ENCODE data around the gene SEPTIN14. TPM values are rescaled to one million over a fixed set of nuclear protein-coding genes. Genes with fewer than 3 reads are reported as not detected.
"Not testable (repeated sequence)": the region's sequence is repeated elsewhere in the genome, so short reads cannot be mapped to it uniquely, and the experiment has no call there.

Gene SEPTIN14
- total and polyA plus RNA-seq, 4 experiments from 2014 or later, result not detected

DNA sequence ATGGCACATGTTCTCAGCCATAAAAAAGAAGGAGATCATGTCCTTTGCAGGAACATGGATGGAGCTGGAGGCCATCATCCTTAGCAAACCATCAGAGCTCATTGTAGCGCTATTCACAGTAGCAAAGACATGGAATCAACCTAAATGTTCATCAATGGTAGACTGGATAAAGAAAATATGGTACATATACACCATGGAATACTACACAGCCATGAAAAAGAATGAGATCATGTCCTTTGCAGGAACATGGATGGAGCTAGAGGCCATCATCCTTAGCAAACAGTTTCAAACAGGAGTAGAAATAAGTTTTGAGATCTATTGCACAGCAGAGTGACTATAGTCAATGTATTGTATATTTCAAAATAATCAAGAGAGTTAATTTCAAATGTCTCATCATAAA is 17.4 kb downstream of the SEPTIN14 start:
- CTCF ChIA-PET (ENCODE audit: partially characterized antibody); POLR2A ChIA-PET (ENCODE audit: partially characterized antibody); H3K27me3 Mint-ChIP-seq; H3K9me3 ChIP-seq (ENCODE audit: control insufficient read depth in 1 of 2, low read length in 2 of 2); H3K27ac Mint-ChIP-seq; intact Hi-C loops (cut with micrococcal nuclease); H3K27me3 ChIP-seq (ENCODE audit: insufficient read depth, low read length); H3K27ac ChIP-seq (ENCODE audit: low read depth, low read length); H3K9me3 Mint-ChIP-seq; DNase-seq; H3K4me1 Mint-ChIP-seq; H3K36me3 Mint-ChIP-seq; H3K36me3 ChIP-seq (ENCODE audit: insufficient read depth, low read length); H3K4me1 ChIP-seq (ENCODE audit: insufficient read depth, low read length); H3K4me3 Mint-ChIP-seq; H3K4me3 ChIP-seq (ENCODE audit: low read length in 2 of 2): not testable (repeated sequence)

GRCh38 chr7:55838595-55838994 is 24.0 kb downstream of the SEPTIN14 start:
- no peak overlapping the region for H3K27ac Mint-ChIP-seq
- no peak for DNase-seq
- H3K4me1 ChIP-seq (ENCODE audit: insufficient read depth, low read length), result no peaks in the 10 kb centered on the region
- H3K9me3 Mint-ChIP-seq, result peaks cover 0 to 2% (median 0%) of the 10 kb centered on the region in 8 donors
- no peaks in the 10 kb centered on the region for H3K9me3 ChIP-seq (ENCODE audit: control insufficient read depth in 1 of 2, low read length in 2 of 2)
- POLR2A ChIA-PET (ENCODE audit: partially characterized antibody), result interaction anchor here (0.7 kb wide), 1 partner anchor 21 kb away, joined by 3 read pairs; no protein-coding TSS in a partner anchor
- no peak overlapping the region for H3K27ac ChIP-seq (ENCODE audit: low read depth, low read length)
- H3K36me3 Mint-ChIP-seq, result no peaks in the 10 kb centered on the region
- peaks cover 0 to 5% of the 10 kb centered on the region in 2 donors for H3K27me3 Mint-ChIP-seq
- no peaks in the 10 kb centered on the region for H3K4me1 Mint-ChIP-seq
- H3K36me3 ChIP-seq (ENCODE audit: insufficient read depth, low read length), result no peaks in the 10 kb centered on the region
- CTCF ChIA-PET (ENCODE audit: partially characterized antibody), result no interaction called here
- intact Hi-C loops (cut with micrococcal nuclease), result no loop called here
- H3K4me3 ChIP-seq (ENCODE audit: low read length in 2 of 2), result no peak overlapping the region
- H3K4me3 Mint-ChIP-seq, result no peak overlapping the region
- H3K27me3 ChIP-seq (ENCODE audit: insufficient read depth, low read length), result no peaks in the 10 kb centered on the region

- CTCF ChIA-PET (ENCODE audit: partially characterized antibody), result interaction anchor here (0.6 kb wide), 1 partner anchor 311 kb away, joined by 3 read pairs; no protein-coding TSS in a partner anchor
- Mint-ChIP-seq H3K9me3 (peaks cover 0 to 62% (median 45%) of the 10 kb centered on the region in 8 donors), H3K27ac (no peak overlapping the region), H3K27me3 (peaks cover 0 to 3% of the 10 kb centered on the region in 2 donors), H3K36me3 (no peaks in the 10 kb centered on the region), H3K4me3 (no peak overlapping the region), H3K4me1 (no peaks in the 10 kb centered on the region)
- Histone ChIP-seq H3K27ac (ENCODE audit: low read depth, low read length) (no peak overlapping the region), H3K4me3 (ENCODE audit: low read length in 2 of 2) (no peak overlapping the region), H3K27me3 (ENCODE audit: insufficient read depth, low read length) (no peaks in the 10 kb centered on the region), H3K36me3 (ENCODE audit: insufficient read depth, low read length) (no peaks in the 10 kb centered on the region), H3K4me1 (ENCODE audit: insufficient read depth, low read length) (no peaks in the 10 kb centered on the region), H3K9me3 (ENCODE audit: control insufficient read depth in 1 of 2, low read length in 2 of 2) (no peaks in the 10 kb centered on the region)
- intact Hi-C loops (cut with micrococcal nuclease), result no loop called here
- DNase-seq, result no peak
- POLR2A ChIA-PET (ENCODE audit: partially characterized antibody), result no interaction called here
Measured at GRCh38 chr7:55827577-55827976, 35.0 kb downstream of the SEPTIN14 start.

- no peaks in the 10 kb centered on the region for H3K27me3 ChIP-seq (ENCODE audit: insufficient read depth, low read length)
- Mint-ChIP-seq H3K27me3 (peaks cover 5 to 9% of the 10 kb centered on the region in 2 donors), H3K27ac (no peak overlapping the region), H3K4me1 (no peaks in the 10 kb centered on the region), H3K36me3 (no peaks in the 10 kb centered on the region), H3K9me3 (peaks cover 0 to 27% (median 15%) of the 10 kb centered on the region in 8 donors), H3K4me3 (no peak overlapping the region)
- POLR2A ChIA-PET (ENCODE audit: partially characterized antibody), result no interaction called here
- DNase-seq, result no peak
- H3K27ac ChIP-seq (ENCODE audit: low read depth, low read length), result no peak overlapping the region
- intact Hi-C loops (cut with micrococcal nuclease), result no loop called here
- no peaks in the 10 kb centered on the region for H3K4me1 ChIP-seq (ENCODE audit: insufficient read depth, low read length)
- no peaks in the 10 kb centered on the region for H3K36me3 ChIP-seq (ENCODE audit: insufficient read depth, low read length)
- CTCF ChIA-PET (ENCODE audit: partially characterized antibody), result no interaction called here
- H3K9me3 ChIP-seq (ENCODE audit: control insufficient read depth in 1 of 2, low read length in 2 of 2), result no peaks in the 10 kb centered on the region
- no peak overlapping the region for H3K4me3 ChIP-seq (ENCODE audit: low read length in 2 of 2)
Measured at GRCh38 chr7:55818686-55819085, 43.9 kb downstream of the SEPTIN14 start.

- POLR2A ChIA-PET (ENCODE audit: partially characterized antibody); H3K27me3 Mint-ChIP-seq; H3K4me1 Mint-ChIP-seq; H3K27ac ChIP-seq (ENCODE audit: low read depth, low read length); H3K27ac Mint-ChIP-seq; H3K4me3 Mint-ChIP-seq; H3K36me3 Mint-ChIP-seq; H3K9me3 ChIP-seq (ENCODE audit: control insufficient read depth in 1 of 2, low read length in 2 of 2); H3K4me3 ChIP-seq (ENCODE audit: low read length in 2 of 2); DNase-seq; H3K4me1 ChIP-seq (ENCODE audit: insufficient read depth, low read length); CTCF ChIA-PET (ENCODE audit: partially characterized antibody); H3K36me3 ChIP-seq (ENCODE audit: insufficient read depth, low read length); H3K27me3 ChIP-seq (ENCODE audit: insufficient read depth, low read length); intact Hi-C loops (cut with micrococcal nuclease): not testable (repeated sequence)
- H3K9me3 Mint-ChIP-seq, result peaks cover 0 to 41% (median 16%) of the 10 kb centered on the region in 8 donors
Measured at GRCh38 chr7:55797260-55797659, 65.3 kb downstream of the SEPTIN14 start.

GRCh38 chr7:55794527-55794926 is 68.0 kb downstream of the SEPTIN14 start:
- H3K36me3 ChIP-seq (ENCODE audit: insufficient read depth, low read length), result no peaks in the 10 kb centered on the region
- Mint-ChIP-seq H3K9me3 (peaks cover 0 to 41% (median 16%) of the 10 kb centered on the region in 8 donors), H3K4me1 (no peaks in the 10 kb centered on the region), H3K4me3 (no peak overlapping the region), H3K27ac (no peak overlapping the region), H3K36me3 (peaks cover 0 to 3% of the 10 kb centered on the region in 2 donors), H3K27me3 (no peaks in the 10 kb centered on the region)
- no peak for DNase-seq
- POLR2A ChIA-PET (ENCODE audit: partially characterized antibody), result no interaction called here
- no peaks in the 10 kb centered on the region for H3K9me3 ChIP-seq (ENCODE audit: control insufficient read depth in 1 of 2, low read length in 2 of 2)
- no peak overlapping the region for H3K4me3 ChIP-seq (ENCODE audit: low read length in 2 of 2)
- H3K27ac ChIP-seq (ENCODE audit: low read depth, low read length), result no peak overlapping the region
- intact Hi-C loops (cut with micrococcal nuclease), result no loop called here
- no peaks in the 10 kb centered on the region for H3K27me3 ChIP-seq (ENCODE audit: insufficient read depth, low read length)
- CTCF ChIA-PET (ENCODE audit: partially characterized antibody), result no interaction called here
- no peaks in the 10 kb centered on the region for H3K4me1 ChIP-seq (ENCODE audit: insufficient read depth, low read length)

GRCh38 chr7:55792048-55792447 is 70.5 kb downstream of the SEPTIN14 start:
- intact Hi-C loops (cut with micrococcal nuclease), result no loop called here
- H3K27ac ChIP-seq (ENCODE audit: low read depth, low read length), result no peak overlapping the region
- H3K9me3 ChIP-seq (ENCODE audit: control insufficient read depth in 1 of 2, low read length in 2 of 2), result no peaks in the 10 kb centered on the region
- Mint-ChIP-seq H3K27ac (no peak overlapping the region), H3K36me3 (peaks cover 0 to under 1% of the 10 kb centered on the region in 2 donors), H3K27me3 (no peaks in the 10 kb centered on the region), H3K4me1 (no peaks in the 10 kb centered on the region), H3K9me3 (peaks cover 0 to 26% (median 11%) of the 10 kb centered on the region in 8 donors), H3K4me3 (no peak overlapping the region)
- ChIA-PET CTCF (ENCODE audit: partially characterized antibody) (no interaction called here), POLR2A (ENCODE audit: partially characterized antibody) (interaction anchor here (0.8 kb wide), 1 partner anchor 448 kb away, joined by 4 read pairs; no protein-coding TSS in a partner anchor)
- H3K4me1 ChIP-seq (ENCODE audit: insufficient read depth, low read length), result no peaks in the 10 kb centered on the region
- H3K4me3 ChIP-seq (ENCODE audit: low read length in 2 of 2), result no peak overlapping the region
- H3K27me3 ChIP-seq (ENCODE audit: insufficient read depth, low read length), result no peaks in the 10 kb centered on the region
- no peaks in the 10 kb centered on the region for H3K36me3 ChIP-seq (ENCODE audit: insufficient read depth, low read length)
- no peak for DNase-seq

DNA sequence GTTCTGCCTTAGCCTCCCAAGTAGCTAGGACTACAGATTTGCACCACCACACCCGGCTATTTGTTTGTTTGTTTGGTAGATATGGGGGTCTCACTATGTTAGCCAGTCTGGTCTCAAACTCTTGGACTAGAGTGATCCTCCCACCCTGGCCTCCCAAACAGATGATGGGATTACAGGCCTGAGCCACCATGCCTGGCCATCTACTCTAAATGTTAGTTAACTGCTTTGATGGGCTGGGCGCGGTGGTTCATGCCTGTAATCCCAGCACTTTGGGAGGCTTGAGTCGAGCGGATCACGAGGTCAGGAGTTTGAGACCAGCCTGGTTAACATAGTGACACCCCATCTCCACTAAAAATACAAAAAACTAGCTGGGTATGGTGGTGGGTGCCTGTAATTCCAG is 74.8 kb downstream of the SEPTIN14 start:
- POLR2A ChIA-PET (ENCODE audit: partially characterized antibody), result no interaction called here
- no peak overlapping the region for H3K4me3 Mint-ChIP-seq
- no peak overlapping the region for H3K27ac Mint-ChIP-seq
- no peaks in the 10 kb centered on the region for H3K36me3 Mint-ChIP-seq
- no peaks in the 10 kb centered on the region for H3K27me3 Mint-ChIP-seq
- intact Hi-C loops (cut with micrococcal nuclease), result no loop called here
- H3K27me3 ChIP-seq (ENCODE audit: insufficient read depth, low read length), result no peaks in the 10 kb centered on the region
- no peaks in the 10 kb centered on the region for H3K9me3 ChIP-seq (ENCODE audit: control insufficient read depth in 1 of 2, low read length in 2 of 2)
- H3K4me3 ChIP-seq (ENCODE audit: low read length in 2 of 2), result no peak overlapping the region
- H3K9me3 Mint-ChIP-seq, result no peaks in the 10 kb centered on the region
- CTCF ChIA-PET (ENCODE audit: partially characterized antibody), result no interaction called here
- no peaks in the 10 kb centered on the region for H3K36me3 ChIP-seq (ENCODE audit: insufficient read depth, low read length)
- no peak overlapping the region for H3K27ac ChIP-seq (ENCODE audit: low read depth, low read length)
- no peaks in the 10 kb centered on the region for H3K4me1 Mint-ChIP-seq
- DNase-seq, result no peak
- no peaks in the 10 kb centered on the region for H3K4me1 ChIP-seq (ENCODE audit: insufficient read depth, low read length)

Measured in CD4-positive, alpha-beta memory T cell (primary cell).